Nephron (organoid): ENCODE measurements around the gene COBLL1.

Experiments
- H3K27ac Mint-ChIP-seq, 3 experiments: 2 replicates each; pipeline ENCODE4 v1.8.0; 2020; ENCODE audit warnings: mixed read lengths in 3 of 3, mild to moderate bottlenecking in 2 of 3, moderate library complexity in 1 of 3
- H3K27me3 Mint-ChIP-seq: 2 replicates; pipeline ENCODE4 v1.8.0; 2021; ENCODE audit warnings: low read depth, mild to moderate bottlenecking, moderate library complexity, mixed read lengths
- H3K36me3 Mint-ChIP-seq: 2 replicates; pipeline ENCODE4 v1.8.0; 2020; ENCODE audit warnings: low read depth, mixed read lengths
- H3K4me1 Mint-ChIP-seq: 2 replicates; pipeline ENCODE4 v1.8.0; 2020; ENCODE audit warnings: mixed read lengths
- H3K4me3 Mint-ChIP-seq, 3 experiments: 2 replicates each; pipeline ENCODE4 v1.8.0; 2020; ENCODE audit warnings: mild to moderate bottlenecking in 3 of 3, mixed read lengths in 3 of 3, moderate library complexity in 2 of 3
- H3K9me3 Mint-ChIP-seq: 2 replicates; pipeline ENCODE4 v1.8.0; 2020; ENCODE audit warnings: mixed read lengths
- TF ChIP-seq, protein P1 (sequence below), 3 experiments: fragments of 200-600 bp; sonication (generic); IDR thresholded peaks; one replicate each; pipeline ENCODE4 v1.5.0; 2021; ENCODE audit warnings: antibody characterized with exemption in 3 of 3; ENCODE audit not compliant: unreplicated experiment in 3 of 3

COBLL1 gene

DNA sequence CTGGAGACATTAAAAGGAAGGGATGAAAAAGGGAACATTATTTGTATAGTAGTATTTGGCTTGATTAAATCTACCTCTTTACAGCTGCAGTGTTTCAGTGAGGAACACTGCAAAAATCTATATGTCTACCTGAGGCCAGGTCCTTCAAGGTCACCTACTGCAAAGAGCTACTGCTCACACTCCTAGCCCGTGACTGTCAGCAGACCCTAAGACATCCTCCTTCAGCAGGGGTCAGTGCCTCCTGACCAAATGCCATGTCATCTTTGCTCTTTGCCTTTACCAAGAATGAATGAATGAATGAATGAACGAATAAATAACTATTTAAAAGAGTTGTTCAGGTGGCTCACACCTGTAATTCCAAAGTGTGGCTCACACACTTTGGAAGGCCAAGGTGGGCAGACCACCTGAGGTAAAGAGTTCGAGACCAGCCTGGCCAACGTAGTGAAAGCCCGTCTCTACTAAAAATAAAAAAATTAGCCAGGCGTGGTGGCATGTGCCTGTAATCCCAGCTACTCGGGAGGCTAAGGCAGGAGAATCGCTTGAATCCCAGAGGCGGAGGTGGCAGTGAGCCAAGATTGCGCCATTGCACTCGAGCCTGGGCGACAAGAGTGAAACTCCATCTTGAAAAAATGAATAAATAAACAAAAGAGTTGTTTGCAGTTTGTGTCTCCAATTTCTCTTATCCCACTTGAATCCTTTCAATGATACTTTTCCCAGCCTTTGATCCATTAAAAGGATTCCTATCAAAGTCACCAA, 136.0 kb downstream of the COBLL1 start:
- TF ChIP-seq, protein P1, sequence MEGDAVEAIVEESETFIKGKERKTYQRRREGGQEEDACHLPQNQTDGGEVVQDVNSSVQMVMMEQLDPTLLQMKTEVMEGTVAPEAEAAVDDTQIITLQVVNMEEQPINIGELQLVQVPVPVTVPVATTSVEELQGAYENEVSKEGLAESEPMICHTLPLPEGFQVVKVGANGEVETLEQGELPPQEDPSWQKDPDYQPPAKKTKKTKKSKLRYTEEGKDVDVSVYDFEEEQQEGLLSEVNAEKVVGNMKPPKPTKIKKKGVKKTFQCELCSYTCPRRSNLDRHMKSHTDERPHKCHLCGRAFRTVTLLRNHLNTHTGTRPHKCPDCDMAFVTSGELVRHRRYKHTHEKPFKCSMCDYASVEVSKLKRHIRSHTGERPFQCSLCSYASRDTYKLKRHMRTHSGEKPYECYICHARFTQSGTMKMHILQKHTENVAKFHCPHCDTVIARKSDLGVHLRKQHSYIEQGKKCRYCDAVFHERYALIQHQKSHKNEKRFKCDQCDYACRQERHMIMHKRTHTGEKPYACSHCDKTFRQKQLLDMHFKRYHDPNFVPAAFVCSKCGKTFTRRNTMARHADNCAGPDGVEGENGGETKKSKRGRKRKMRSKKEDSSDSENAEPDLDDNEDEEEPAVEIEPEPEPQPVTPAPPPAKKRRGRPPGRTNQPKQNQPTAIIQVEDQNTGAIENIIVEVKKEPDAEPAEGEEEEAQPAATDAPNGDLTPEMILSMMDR (IDR thresholded peaks at IDR 0.05; ENCODE audit: unreplicated experiment in 3 of 3), result no peak
- H3K4me1 Mint-ChIP-seq, result no peaks in the 10 kb centered on the region
- H3K4me3 Mint-ChIP-seq, result no peak overlapping the region
- H3K36me3 Mint-ChIP-seq, result peaks cover 3% of the 10 kb centered on the region
- H3K27ac Mint-ChIP-seq, result peak overlapping the region; percentile 37 to 76 (median 46)
- no peaks in the 10 kb centered on the region for H3K9me3 Mint-ChIP-seq
- H3K27me3 Mint-ChIP-seq, result no peaks in the 10 kb centered on the region

DNA sequence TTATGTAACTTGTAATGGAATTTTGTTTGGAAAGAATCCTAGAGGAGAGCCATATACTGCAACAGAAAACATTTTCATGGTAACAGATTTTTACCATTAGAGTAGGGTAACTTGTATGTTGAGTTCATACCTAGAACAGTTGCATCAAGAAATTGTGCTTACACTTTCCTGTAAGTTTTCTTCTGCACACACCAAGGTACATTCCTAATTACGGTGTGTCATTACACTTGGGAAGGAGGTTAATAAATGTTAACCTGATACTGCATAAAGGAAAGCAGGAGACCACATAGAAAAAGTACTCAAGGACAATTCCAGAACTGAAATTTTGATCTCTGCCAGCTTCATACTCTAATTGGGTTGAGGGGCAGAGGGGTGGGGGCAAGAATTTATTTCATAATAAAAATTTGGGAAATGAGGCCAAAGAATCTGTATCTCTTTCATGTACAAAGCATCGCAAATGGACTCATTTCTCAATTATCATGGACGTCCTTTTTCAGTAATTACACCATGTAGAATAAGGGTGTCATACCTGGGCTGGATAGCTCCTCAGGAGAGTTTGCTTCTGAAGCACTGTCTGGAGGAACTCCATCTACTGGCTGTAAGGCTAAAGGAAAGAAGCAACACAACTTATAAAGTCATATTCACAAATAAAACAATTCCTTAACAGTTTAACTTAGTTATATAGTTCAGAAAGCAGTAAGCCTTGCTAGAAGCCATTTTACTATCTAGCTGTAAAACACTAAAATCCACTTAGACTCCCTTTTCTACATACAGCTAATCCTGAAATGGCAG, 137.5 kb downstream of the COBLL1 start:
- Mint-ChIP-seq H3K36me3 (peaks cover 3% of the 10 kb centered on the region), H3K4me3 (no peak overlapping the region), H3K27me3 (no peaks in the 10 kb centered on the region), H3K4me1 (no peaks in the 10 kb centered on the region), H3K9me3 (no peaks in the 10 kb centered on the region), H3K27ac (peak overlapping the region; percentile 51 to 76 (median 74))
- TF ChIP-seq, protein P1 (IDR thresholded peaks at IDR 0.05; ENCODE audit: unreplicated experiment in 3 of 3), result no peak

DNA sequence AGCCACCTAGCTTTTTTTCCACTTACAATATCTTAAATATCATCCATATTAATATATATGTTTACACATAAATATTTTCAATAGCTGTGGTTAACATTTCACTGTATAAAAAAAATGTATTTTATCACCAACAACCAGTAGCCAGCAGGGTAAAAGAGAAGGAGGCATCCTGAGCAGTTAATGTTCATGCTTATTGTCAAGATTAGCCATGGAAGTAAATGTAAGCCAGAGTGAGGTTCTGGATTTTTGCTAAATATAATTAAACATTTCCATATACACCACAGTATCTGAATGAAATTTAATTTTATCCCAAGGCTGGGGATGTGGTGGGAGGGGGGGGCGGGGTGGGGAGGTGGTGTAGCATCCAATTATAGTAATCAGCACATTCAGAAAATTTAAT, 140.1 kb downstream of the COBLL1 start:
- TF ChIP-seq, protein P1 (IDR thresholded peaks at IDR 0.05; ENCODE audit: unreplicated experiment in 3 of 3), result no peak
- no peaks in the 10 kb centered on the region for H3K4me1 Mint-ChIP-seq
- H3K4me3 Mint-ChIP-seq, result no peak overlapping the region
- H3K9me3 Mint-ChIP-seq, result no peaks in the 10 kb centered on the region
- peaks cover 4% of the 10 kb centered on the region for H3K36me3 Mint-ChIP-seq
- no peak overlapping the region for H3K27ac Mint-ChIP-seq
- H3K27me3 Mint-ChIP-seq, result no peaks in the 10 kb centered on the region

DNA sequence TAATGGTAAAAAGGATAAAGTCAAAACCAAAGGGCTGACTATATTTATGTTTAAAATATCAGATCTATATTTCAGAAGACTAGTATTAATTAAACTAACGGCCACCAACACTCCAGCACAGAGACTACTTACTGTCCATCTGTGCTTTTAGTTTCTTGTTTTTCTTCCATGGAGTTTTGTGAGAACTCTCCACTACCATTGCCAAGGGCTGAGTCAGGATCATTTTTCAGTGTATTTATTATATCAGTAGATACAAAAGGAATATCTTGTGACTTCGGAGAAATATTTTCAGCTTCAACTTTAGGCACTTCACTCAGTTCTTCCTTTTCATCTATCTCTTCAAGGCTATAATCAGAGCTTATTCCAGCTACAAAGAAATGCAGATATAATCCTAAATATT, 141.2 kb downstream of the COBLL1 start:
- TF ChIP-seq, protein P1 (IDR thresholded peaks at IDR 0.05; ENCODE audit: unreplicated experiment in 3 of 3), result no peak
- H3K4me3 Mint-ChIP-seq, result no peak overlapping the region
- no peak overlapping the region for H3K27ac Mint-ChIP-seq
- no peaks in the 10 kb centered on the region for H3K4me1 Mint-ChIP-seq
- no peaks in the 10 kb centered on the region for H3K9me3 Mint-ChIP-seq
- peaks cover 7% of the 10 kb centered on the region for H3K36me3 Mint-ChIP-seq
- no peaks in the 10 kb centered on the region for H3K27me3 Mint-ChIP-seq

DNA sequence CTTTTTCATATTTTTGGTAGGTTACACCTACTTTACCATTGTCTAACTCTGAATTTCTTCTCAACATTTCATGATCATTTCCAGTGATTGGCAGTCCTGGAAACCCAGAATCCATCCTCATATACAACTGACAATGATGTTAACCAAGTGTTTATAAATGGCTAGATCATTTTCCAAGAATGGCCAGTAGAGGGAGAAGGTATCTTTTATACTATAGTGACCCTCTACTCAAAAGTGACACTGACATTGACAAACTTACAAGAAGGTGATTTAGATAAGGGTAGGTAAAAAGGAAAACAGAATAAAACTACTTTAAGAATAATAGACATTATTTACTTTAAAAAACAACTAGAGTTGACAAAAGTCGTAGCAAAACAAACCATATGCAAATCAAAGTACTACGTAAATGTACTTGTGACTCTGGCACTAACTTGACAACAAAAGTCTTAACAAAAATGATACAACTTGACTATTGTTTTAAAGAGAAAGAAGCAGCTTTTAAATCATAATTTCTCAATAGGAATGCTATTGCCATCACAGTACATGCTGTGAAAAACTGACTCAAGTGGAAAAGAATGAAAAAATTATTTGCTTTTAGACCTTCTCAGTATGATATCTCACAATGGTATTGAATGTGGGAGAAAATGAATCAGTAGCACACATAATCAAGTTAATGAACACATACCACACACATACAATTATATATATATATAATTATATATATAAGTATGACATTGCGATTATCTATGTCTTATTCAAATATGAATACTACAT, 143.7 kb downstream of the COBLL1 start:
- peaks cover 6% of the 10 kb centered on the region for H3K27me3 Mint-ChIP-seq
- no peak overlapping the region for H3K4me3 Mint-ChIP-seq
- H3K36me3 Mint-ChIP-seq, result peaks cover 15% of the 10 kb centered on the region
- H3K27ac Mint-ChIP-seq, result peak overlapping the region in 2 of 3 experiments; percentile 32 to 35
- H3K9me3 Mint-ChIP-seq, result no peaks in the 10 kb centered on the region
- TF ChIP-seq, protein P1 (IDR thresholded peaks at IDR 0.05; ENCODE audit: unreplicated experiment in 3 of 3), result peak; percentile 57 to 67 (median 59)
- H3K4me1 Mint-ChIP-seq, result no peaks in the 10 kb centered on the region
